GM19452 (cell line): ENCODE data around the gene PROS1.

Source experiments
- ATAC-seq: cut with Tn5 transposase; IDR thresholded peaks from one replicate; pipeline ENCODE4 v1.9.1; 2021; ENCODE audit not compliant: unreplicated experiment

PROS1 gene

GRCh38 chr3:93973131-93974126, at the start of gene PROS1:
Gene PROS1 (minus strand): TSS chr3:93973896. CDS start chr3:93973749, 147 bp downstream.
- ATAC-seq = peak; percentile 88

GRCh38 chr3:94020293-94020692, 46.6 kb upstream of the PROS1 start:
- ATAC-seq = no peak

- ATAC-seq = no peak
These were observed 46.0 kb upstream of the PROS1 start for GRCh38 chr3:94019659-94020058.

- ATAC-seq = no peak
These were observed 41.3 kb upstream of the PROS1 start for GRCh38 chr3:94015025-94015424.

GRCh38 chr3:94012185-94012584, 38.5 kb upstream of the PROS1 start:
- no peak for ATAC-seq

GRCh38 chr3:94011233-94011711, 37.6 kb upstream of the PROS1 start:
- no peak for ATAC-seq

GRCh38 chr3:94009608-94010007, 35.9 kb upstream of the PROS1 start:
- no peak for ATAC-seq

GRCh38 chr3:94008253-94008652, 34.6 kb upstream of the PROS1 start:
- no peak for ATAC-seq

- ATAC-seq = peak; percentile 90
These were observed 30.7 kb upstream of the PROS1 start for GRCh38 chr3:94004301-94004910.

- ATAC-seq = no peak
These were observed 28.3 kb upstream of the PROS1 start for GRCh38 chr3:94001827-94002495.

- no peak for ATAC-seq
These were observed 27.5 kb upstream of the PROS1 start for GRCh38 chr3:94001191-94001590.

GRCh38 chr3:93994056-93994455, 20.4 kb upstream of the PROS1 start:
- ATAC-seq = no peak

GRCh38 chr3:93992207-93992606, 18.5 kb upstream of the PROS1 start:
- no peak for ATAC-seq

GRCh38 chr3:93991631-93992030, 17.9 kb upstream of the PROS1 start:
- ATAC-seq = no peak

GRCh38 chr3:93989241-93989640, 15.5 kb upstream of the PROS1 start:
- ATAC-seq = no peak

- ATAC-seq = no peak
These were observed 15.1 kb upstream of the PROS1 start for GRCh38 chr3:93988764-93989163.

- no peak for ATAC-seq
These were observed 14.6 kb upstream of the PROS1 start for GRCh38 chr3:93988283-93988682.

GRCh38 chr3:93984618-93985017, 10.9 kb upstream of the PROS1 start:
- ATAC-seq = no peak

- ATAC-seq = no peak
These were observed 9.7 kb upstream of the PROS1 start for GRCh38 chr3:93983408-93983807.

- no peak for ATAC-seq
These were observed 8.0 kb upstream of the PROS1 start for GRCh38 chr3:93981649-93982048.

- ATAC-seq = peak; percentile 100
These were observed 6.4 kb upstream of the PROS1 start, which contains the start of gene ARL13B for GRCh38 chr3:93979850-93980676. Gene ARL13B (plus strand): TSS chr3:93980155. CDS start chr3:93980424, 269 bp downstream.
